Breast epithelium (tissue), 3 donors: ENCODE results near the gene TMEM178B.

Experiments
- POLR2A ChIP-seq: fragments of 450-650 bp; IDR thresholded peaks from one replicate; pipeline ENCODE4 v1.6.1; 2016; ENCODE audit warnings: antibody characterized with exemption, mild to moderate bottlenecking, moderate library complexity
- POLR2AphosphoS5 ChIP-seq, 3 donors: sonication (generic); formaldehyde crosslinking; IDR thresholded peaks; one replicate each; pipeline ENCODE4 v1.6.1; 2017; ENCODE audit warnings: antibody characterized with exemption in 3 of 3
- TF ChIP-seq, protein P1 (sequence below), 3 donors: fragments of 450-650 bp; IDR thresholded peaks; one replicate each; pipeline ENCODE4 v1.5.1; 2016 to 2017; ENCODE audit warnings: antibody characterized with exemption in 3 of 3, mild to moderate bottlenecking in 3 of 3, moderate library complexity in 3 of 3

DNA sequence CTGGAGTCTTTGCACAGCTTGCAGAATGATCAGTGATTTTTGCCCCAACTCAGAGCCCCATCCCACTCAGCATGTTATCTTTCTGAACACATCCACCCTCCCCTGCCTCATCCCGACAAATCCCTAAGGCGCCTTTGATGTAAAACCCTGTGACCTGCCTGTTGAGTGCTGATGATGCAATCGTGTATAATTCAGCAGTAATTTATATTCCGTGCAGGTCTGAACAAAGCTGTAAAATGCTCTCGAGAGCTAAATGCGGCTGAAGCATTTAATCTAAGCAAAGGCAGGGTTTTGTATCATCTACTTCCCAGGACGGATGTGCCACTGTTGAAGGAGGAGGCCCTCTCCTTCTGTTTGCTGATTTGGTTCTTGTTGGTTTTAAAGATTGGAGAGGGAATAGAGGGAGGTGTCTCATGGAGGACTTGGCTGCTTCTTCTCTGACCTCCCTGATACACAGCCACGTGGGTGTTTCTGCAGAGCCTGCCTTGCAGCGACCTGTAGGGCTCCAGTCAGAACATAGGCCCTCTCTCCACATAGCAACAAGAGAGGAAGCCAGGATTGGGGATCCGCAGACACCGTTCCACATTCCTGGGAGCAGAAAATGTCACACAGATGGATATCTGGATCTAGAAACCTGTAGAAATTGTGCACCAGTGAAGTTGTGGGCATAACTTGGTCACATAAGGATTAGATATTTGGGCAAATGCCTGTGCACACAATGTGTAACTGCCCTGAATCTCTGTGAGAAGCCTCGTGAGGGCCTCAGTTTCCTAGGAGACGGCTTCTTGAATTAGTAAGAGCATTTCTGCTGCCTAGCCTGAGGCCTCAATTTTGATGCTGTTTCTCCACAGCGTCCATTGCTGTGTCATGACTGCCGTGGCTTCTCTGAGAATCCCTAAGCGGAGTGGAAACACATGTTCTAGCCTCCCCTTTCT is 387.2 kb downstream of the TMEM178B start:
- TF ChIP-seq, protein P1, sequence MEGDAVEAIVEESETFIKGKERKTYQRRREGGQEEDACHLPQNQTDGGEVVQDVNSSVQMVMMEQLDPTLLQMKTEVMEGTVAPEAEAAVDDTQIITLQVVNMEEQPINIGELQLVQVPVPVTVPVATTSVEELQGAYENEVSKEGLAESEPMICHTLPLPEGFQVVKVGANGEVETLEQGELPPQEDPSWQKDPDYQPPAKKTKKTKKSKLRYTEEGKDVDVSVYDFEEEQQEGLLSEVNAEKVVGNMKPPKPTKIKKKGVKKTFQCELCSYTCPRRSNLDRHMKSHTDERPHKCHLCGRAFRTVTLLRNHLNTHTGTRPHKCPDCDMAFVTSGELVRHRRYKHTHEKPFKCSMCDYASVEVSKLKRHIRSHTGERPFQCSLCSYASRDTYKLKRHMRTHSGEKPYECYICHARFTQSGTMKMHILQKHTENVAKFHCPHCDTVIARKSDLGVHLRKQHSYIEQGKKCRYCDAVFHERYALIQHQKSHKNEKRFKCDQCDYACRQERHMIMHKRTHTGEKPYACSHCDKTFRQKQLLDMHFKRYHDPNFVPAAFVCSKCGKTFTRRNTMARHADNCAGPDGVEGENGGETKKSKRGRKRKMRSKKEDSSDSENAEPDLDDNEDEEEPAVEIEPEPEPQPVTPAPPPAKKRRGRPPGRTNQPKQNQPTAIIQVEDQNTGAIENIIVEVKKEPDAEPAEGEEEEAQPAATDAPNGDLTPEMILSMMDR (IDR thresholded peaks at IDR 0.05), result no peak
- no peak for TF ChIP-seq POLR2A
- no peak for TF ChIP-seq POLR2AphosphoS5 (IDR thresholded peaks at IDR 0.05)
